ENCODE results near the gene PRKG1. TPM values are rescaled to one million over a fixed set of nuclear protein-coding genes. Genes with fewer than 3 reads are reported as not detected.

The PRKG1 gene
- total RNA-seq, 2 donors from 2014 or later, result 8.1 to 16.6 TPM

DNA sequence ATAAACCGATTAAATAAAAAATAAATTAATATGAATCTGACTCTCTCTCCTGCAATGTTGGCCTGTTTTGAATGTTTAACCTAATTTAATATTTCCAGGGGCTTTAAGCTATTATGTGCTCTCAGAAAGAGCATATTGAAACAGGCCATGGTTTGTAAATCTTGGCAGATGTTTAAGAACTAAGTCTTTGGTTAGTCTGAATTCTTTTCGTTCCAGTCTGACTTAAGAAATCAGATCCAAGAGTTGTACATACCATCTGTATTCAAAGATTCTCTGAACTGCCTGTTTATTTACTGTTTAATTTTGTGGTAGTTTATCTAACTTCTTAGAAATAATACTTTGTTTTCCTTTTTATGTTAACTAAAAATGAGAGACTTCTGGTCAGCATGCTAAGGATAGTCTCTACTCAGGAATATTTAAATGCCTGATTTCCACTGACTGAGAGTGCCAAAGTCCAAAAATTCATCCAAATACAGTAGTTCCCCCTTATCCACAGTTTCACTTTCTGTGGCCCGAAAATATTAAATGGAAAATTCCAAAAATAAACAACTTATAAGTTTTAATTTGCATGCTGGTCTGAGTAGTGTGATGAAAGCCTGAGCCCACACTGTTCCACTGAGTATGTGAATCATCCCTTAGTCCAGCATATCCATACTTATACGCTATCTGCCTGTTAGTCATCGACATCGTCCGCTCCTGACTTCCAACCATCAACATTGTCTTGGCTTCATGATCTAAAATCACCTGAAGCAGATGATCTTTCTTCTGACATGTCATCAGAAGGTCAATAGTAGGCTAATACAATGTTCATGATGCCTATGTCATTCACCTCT, 863.2 kb downstream of the PRKG1 start:
- no peaks in the 10 kb centered on the region for H3K27me3 ChIP-seq
- DNase-seq, result no peak
- intact Hi-C loops (cut with DNase I), result no loop called here
- no peaks in the 10 kb centered on the region for H3K36me3 ChIP-seq
- no peak overlapping the region for H3K4me3 ChIP-seq
- H3K4me1 ChIP-seq, result no peaks in the 10 kb centered on the region
- TF ChIP-seq, protein P1, sequence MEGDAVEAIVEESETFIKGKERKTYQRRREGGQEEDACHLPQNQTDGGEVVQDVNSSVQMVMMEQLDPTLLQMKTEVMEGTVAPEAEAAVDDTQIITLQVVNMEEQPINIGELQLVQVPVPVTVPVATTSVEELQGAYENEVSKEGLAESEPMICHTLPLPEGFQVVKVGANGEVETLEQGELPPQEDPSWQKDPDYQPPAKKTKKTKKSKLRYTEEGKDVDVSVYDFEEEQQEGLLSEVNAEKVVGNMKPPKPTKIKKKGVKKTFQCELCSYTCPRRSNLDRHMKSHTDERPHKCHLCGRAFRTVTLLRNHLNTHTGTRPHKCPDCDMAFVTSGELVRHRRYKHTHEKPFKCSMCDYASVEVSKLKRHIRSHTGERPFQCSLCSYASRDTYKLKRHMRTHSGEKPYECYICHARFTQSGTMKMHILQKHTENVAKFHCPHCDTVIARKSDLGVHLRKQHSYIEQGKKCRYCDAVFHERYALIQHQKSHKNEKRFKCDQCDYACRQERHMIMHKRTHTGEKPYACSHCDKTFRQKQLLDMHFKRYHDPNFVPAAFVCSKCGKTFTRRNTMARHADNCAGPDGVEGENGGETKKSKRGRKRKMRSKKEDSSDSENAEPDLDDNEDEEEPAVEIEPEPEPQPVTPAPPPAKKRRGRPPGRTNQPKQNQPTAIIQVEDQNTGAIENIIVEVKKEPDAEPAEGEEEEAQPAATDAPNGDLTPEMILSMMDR (IDR thresholded peaks at IDR 0.05), result no peak
- H3K9me3 ChIP-seq, result no peaks in the 10 kb centered on the region
- no peak overlapping the region for H3K27ac ChIP-seq
- H3K9ac ChIP-seq (ENCODE audit: low read depth in 2 of 2, low read length in 2 of 2), result no peak overlapping the region

DNA sequence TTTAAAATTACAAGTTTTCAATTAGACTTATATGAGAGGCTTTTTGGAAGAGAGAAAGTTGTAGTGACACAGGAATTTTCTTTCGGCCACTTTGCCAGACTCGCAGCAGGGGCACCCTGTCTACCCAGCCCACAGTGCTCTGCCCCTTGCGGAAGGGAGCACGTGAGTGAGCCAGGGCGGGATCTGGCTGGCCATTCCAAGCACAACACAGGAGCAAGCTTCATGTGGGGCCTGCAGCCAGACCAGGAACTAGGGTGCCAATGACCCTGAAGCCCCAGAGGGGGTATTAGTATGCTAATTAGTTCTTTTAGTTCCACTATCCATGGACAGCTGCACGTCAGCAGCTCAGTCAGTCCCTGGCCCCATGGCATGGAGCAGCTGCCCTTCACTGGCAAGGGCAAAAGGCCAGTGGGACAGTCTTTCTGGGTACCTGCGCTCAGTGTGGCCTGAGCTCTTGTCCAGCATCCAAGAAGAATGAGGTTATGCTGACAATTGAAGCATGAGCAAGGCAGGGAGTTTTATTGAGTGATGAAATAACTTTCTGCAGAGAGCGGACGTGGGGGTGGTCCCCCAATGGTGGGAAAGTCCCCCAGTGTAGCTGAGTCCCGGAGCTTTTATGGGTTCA, 876.2 kb downstream of the PRKG1 start:
- intact Hi-C loops (cut with DNase I), result no loop called here
- TF ChIP-seq, protein P1 (IDR thresholded peaks at IDR 0.05), result no peak
- H3K27ac ChIP-seq, result no peak overlapping the region
- H3K9me3 ChIP-seq, result no peaks in the 10 kb centered on the region
- H3K27me3 ChIP-seq, result no peaks in the 10 kb centered on the region
- DNase-seq, result no peak
- no peak overlapping the region for H3K9ac ChIP-seq (ENCODE audit: low read depth in 2 of 2, low read length in 2 of 2)
- H3K36me3 ChIP-seq, result no peaks in the 10 kb centered on the region
- no peak overlapping the region for H3K4me3 ChIP-seq
- no peaks in the 10 kb centered on the region for H3K4me1 ChIP-seq

DNA sequence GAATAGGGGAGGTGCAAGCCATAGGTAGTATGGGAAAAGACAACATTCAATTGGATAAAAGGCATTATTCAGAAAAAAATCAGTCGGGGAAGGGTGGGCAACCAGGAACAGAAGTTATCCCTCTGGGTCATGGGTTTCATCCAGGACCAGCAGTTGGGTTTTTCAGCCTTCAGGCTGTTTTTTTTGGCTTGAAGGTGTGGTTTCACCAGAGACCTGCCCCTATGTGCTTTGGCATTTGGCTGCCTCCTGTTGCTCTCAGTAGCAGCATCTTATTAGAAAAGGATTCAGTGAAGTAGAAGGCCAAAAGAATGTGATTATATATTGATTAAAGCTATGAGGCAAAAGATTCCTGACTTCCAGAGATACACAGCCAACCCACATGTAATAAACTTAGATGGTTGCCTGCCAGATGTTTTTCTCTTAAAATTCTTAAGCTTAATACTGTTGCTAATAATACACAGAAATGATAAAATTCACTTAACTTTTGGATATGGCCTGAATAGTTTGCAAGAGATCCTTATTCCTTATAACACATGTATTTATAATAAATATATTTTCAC, 876.8 kb downstream of the PRKG1 start:
- Histone ChIP-seq H3K27me3 (no peaks in the 10 kb centered on the region), H3K9ac (ENCODE audit: low read depth in 2 of 2, low read length in 2 of 2) (no peak overlapping the region), H3K27ac (no peak overlapping the region), H3K9me3 (no peaks in the 10 kb centered on the region), H3K4me3 (no peak overlapping the region), H3K36me3 (no peaks in the 10 kb centered on the region), H3K4me1 (no peaks in the 10 kb centered on the region)
- intact Hi-C loops (cut with DNase I), result no loop called here
- TF ChIP-seq, protein P1 (IDR thresholded peaks at IDR 0.05), result no peak
- no peak for DNase-seq

DNA sequence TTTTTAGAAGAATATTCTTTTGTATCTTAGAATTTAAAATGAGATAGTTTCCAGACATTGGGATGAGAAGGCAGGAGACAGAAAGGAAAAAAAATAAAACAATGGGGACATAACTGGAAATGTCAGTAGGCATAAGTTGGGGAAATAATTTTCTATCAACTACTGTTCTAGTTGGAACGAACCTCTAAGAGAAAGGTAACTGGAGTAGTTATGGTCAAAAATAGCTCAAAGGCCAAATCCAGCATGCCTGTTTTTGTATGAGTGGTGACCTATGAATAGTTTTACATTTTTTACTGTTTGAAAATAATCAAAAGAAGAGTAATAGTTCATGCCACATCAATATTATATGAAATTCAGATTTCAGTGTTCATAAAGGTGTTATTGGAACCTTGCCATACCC, 877.3 kb downstream of the PRKG1 start:
- Histone ChIP-seq H3K4me3 (no peak overlapping the region), H3K27ac (no peak overlapping the region), H3K9ac (ENCODE audit: low read depth in 2 of 2, low read length in 2 of 2) (no peak overlapping the region), H3K36me3 (no peaks in the 10 kb centered on the region), H3K27me3 (no peaks in the 10 kb centered on the region), H3K4me1 (no peaks in the 10 kb centered on the region), H3K9me3 (no peaks in the 10 kb centered on the region)
- TF ChIP-seq, protein P1 (IDR thresholded peaks at IDR 0.05), result no peak
- no peak for DNase-seq
- intact Hi-C loops (cut with DNase I), result no loop called here

DNA sequence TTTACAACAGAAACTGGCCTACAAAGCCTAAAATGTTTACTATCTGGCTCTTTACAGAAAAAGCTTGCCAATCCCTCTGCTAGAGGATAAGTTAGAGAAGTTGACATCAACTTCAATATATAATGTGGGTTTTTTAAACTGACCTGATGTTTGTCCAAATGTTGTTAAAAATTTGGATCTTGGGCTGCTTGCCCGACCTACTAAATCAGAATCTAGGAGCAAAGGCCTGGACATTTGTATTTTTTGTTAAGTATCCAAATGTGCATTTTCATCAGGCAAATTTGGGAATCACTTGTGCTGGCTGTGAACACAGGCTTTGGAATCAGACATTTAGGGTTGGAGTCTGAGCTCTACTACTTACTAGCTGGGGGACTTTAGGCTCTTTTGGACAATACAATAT, 877.8 kb downstream of the PRKG1 start:
- no peaks in the 10 kb centered on the region for H3K27me3 ChIP-seq
- no peak for DNase-seq
- intact Hi-C loops (cut with DNase I), result no loop called here
- no peak overlapping the region for H3K9ac ChIP-seq (ENCODE audit: low read depth in 2 of 2, low read length in 2 of 2)
- no peaks in the 10 kb centered on the region for H3K4me1 ChIP-seq
- H3K4me3 ChIP-seq, result no peak overlapping the region
- H3K36me3 ChIP-seq, result no peaks in the 10 kb centered on the region
- H3K27ac ChIP-seq, result no peak overlapping the region
- no peaks in the 10 kb centered on the region for H3K9me3 ChIP-seq
- TF ChIP-seq, protein P1 (IDR thresholded peaks at IDR 0.05), result no peak

All from colonic mucosa (tissue), 4 donors.